Activated naive CD4-positive, alpha-beta T cell treated with anti-CD3 and anti-CD28 coated beads, Interleukin-2, amount 50 U/mL, for 72 hours (primary cell): ENCODE data around the gene CACNG7. TPM values are rescaled to one million over a fixed set of nuclear protein-coding genes. Genes with fewer than 3 reads are reported as not detected.

Experiments
- ATAC-seq, 2 donors: fragments of 150-1000 bp; cut with Tn5 transposase; 2 replicates each; pipeline ENCODE4 v1.10.0; 2021; ENCODE audit warnings: mild to moderate bottlenecking in 2 of 2, moderate library complexity in 2 of 2
- DNase-seq, 2 donors: peaks; one replicate each; pipeline ENCODE4 v3.0.0; 2021 to 2022; ENCODE audit warnings: low spot score in 2 of 2
- H3K27ac Mint-ChIP-seq, 2 donors: one replicate each; pipeline ENCODE4 v1.8.0; 2022; ENCODE audit warnings: mild to moderate bottlenecking in 2 of 2, mixed read lengths in 2 of 2
- H3K36me3 Mint-ChIP-seq, 2 donors: one replicate each; pipeline ENCODE4 v1.8.0; 2022; ENCODE audit warnings: mixed read lengths in 2 of 2
- H3K9me3 Mint-ChIP-seq, 2 donors: one replicate each; pipeline ENCODE4 v1.8.0; 2022; ENCODE audit warnings: mixed read lengths in 2 of 2
- total RNA-seq, 2 donors: library from RNA; stranded (reverse); gene quantifications; one replicate each; pipeline ENCODE4 v1.2.3, GENCODE V29; 2022

CACNG7 gene
- total RNA-seq, 2 donors from 2014 or later, result not detected

DNA sequence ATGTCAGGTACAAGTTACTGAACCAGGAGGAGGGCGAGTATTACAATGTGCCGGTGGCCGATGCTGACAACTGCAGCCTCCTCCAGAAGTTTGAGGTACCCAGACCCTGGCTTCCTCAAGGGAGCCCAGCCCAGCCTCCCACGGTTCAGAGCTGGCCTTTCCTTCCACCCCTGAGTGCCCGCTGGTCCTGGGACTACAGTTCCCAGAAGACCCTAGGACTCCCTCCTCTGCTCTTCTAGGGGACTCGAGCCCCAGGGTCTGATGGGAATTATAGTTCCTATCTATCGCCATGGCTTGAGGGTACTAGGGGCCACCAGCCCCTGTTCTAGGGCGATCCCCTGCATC lies 16.1 kb upstream of the CACNG7 start:
- Mint-ChIP-seq H3K9me3 (no peaks in the 10 kb centered on the region), H3K36me3 (peaks cover 0 to 1% of the 10 kb centered on the region in 2 donors), H3K27ac (no peak overlapping the region)
- DNase-seq (no peak), ATAC-seq (peak in 1 of 2 donors; percentile 30)

DNA sequence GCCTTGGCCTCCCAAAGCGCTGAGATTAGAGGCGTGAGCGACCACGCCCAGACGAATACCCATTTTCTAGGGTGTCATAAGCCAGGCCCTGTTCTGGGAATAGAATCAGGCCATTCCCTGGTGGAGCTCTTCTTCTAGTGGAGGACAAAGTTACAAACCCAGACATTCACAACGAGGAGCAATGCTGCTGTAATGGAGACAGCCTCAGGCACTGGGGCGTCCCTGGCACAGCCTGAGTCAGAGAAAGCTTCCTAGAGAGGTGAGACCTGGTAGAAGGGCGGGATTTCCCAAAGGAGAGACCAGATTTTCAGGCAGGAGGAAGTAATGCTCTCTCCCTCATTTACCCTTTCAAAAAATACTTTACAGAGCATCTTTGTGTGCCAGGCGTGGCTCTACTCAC lies 14.4 kb upstream of the CACNG7 start:
- Mint-ChIP-seq H3K27ac (peak overlapping the region in 1 of 2 donors; percentile 19), H3K9me3 (no peaks in the 10 kb centered on the region), H3K36me3 (peaks cover 5 to 7% of the 10 kb centered on the region in 2 donors)
- no peak for ATAC-seq
- no peak for DNase-seq

DNA sequence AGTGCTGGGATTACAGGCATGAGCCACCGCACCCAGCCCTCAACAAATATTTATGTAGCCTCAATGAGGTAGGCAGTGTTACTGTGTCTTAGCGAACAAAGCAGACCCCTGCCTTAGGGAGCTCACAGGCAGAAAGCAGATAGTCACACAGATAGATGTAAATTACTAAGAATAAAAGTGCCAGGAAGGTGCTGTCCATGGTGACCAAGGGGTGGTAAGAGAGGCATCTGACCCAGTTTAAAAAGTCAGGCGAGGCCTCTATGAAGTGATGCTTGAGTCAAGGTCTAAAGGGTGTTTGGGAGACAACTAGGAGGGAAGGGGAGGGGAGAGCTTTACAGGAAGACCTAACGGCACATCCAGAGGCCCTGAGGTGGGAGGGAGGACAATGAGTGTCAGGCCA lies 12.4 kb upstream of the CACNG7 start:
- Mint-ChIP-seq H3K9me3 (no peaks in the 10 kb centered on the region), H3K36me3 (peaks cover 5 to 7% of the 10 kb centered on the region in 2 donors), H3K27ac (no peak overlapping the region)
- ATAC-seq (no peak), DNase-seq (no peak)

DNA sequence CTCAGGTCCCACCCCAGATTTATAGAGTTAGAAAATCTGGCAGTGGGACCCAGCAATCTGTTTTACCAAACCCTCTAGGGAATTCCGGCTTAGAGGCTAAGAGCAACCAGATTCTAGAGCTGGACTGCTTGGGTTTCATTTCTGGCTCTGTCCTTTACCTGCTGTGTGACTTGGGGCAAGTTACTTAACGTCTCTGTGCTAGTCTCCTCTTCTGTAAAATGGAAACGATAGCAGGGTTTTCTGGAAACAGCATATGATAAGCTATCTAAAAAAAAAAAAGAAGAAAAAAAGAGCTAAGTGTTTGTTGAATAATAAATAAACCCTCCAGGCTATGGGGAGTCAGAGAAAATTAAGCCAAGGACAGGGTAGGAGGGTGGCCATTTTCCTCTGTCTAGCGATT lies 11.6 kb upstream of the CACNG7 start:
- Mint-ChIP-seq H3K36me3 (peaks cover 5 to 7% of the 10 kb centered on the region in 2 donors), H3K9me3 (no peaks in the 10 kb centered on the region), H3K27ac (no peak overlapping the region)
- ATAC-seq (no peak), DNase-seq (no peak)

DNA sequence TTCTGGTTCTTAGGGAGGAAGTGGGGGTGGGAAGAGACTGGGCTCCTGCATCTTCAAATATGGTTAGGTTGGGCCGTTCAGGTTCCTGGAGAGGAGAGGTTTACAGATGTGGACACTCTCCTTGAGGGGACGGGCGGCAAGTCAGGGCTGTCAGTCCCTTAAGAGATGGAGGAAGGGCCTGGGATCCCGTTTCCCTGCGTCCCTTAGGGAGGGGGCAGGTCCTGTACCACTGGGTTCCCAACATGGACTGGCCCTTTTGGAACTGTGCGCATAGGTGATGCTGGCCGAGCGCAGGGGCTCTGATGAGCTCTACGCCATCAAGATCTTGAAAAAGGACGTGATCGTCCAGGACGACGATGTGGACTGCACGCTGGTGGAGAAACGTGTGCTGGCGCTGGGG lies 10.9 kb upstream of the CACNG7 start:
- no peaks in the 10 kb centered on the region for H3K9me3 Mint-ChIP-seq
- no peak for ATAC-seq
- H3K27ac Mint-ChIP-seq, result no peak overlapping the region
- H3K36me3 Mint-ChIP-seq, result peaks cover 5 to 7% of the 10 kb centered on the region in 2 donors
- no peak for DNase-seq

DNA sequence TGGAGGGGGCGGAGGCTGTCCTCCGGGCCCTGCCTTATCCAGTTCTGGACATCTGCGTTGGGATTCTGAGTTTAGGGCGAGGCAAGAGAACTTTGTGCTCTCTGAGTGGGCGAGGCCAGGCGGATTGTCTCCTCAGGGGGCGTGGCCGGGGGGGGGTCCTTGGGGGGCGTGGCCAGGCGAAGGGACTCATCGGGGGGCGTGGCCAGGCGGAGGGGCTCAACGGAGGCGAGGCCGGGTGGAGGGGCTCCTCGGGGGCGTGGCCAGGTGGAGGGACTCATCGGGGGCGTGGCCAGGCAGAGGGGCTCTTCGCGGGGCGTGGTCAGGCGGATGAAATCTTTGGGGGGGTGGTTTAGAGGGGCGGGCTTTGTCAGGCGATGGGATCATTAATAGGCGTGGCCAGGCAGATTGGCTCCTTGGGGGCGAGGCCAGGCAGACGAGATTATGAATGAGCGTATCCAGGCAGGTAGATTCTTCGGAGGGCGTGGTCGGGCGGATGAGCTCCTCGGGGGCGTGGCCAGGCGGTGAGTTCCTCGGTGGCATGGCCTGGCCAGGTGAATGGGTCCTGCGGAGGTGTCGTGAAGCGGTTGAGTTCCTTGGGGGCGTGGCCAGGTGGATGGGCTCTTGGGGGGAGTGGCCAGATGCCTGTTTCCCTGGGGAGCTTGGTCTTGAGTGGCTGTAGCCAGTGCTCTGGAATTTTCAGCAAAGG lies 10.3 kb upstream of the CACNG7 start:
- DNase-seq, result no peak
- ATAC-seq, result peak in 1 of 2 donors; percentile 34
- no peaks in the 10 kb centered on the region for H3K9me3 Mint-ChIP-seq
- H3K36me3 Mint-ChIP-seq, result peaks cover 5 to 7% of the 10 kb centered on the region in 2 donors
- H3K27ac Mint-ChIP-seq, result no peak overlapping the region

DNA sequence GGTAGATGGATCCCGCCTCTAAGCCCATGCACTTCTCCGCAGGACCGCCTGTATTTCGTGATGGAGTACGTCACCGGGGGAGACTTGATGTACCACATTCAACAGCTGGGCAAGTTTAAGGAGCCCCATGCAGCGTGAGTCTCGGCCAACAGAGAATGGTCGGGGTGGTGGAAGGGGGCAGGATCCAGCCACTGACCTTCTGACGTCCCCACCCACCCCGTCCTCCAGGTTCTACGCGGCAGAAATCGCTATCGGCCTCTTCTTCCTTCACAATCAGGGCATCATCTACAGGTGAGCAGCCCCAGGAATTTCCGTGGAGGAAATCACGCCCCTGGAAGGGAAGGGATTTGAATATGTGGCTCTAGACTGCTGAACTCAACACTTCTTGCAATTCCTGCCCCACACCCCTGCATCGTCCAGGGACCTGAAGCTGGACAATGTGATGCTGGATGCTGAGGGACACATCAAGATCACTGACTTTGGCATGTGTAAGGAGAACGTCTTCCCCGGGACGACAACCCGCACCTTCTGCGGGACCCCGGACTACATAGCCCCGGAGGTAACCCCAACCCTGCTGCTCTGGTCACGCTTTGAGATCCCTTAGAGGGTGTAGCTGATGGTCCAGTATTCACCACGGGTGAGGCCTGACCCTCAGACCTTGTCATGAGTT lies 8.8 kb upstream of the CACNG7 start:
- ATAC-seq (no peak), DNase-seq (no peak)
- H3K9me3 Mint-ChIP-seq, result no peaks in the 10 kb centered on the region
- peaks cover 5 to 7% of the 10 kb centered on the region in 2 donors for H3K36me3 Mint-ChIP-seq
- H3K27ac Mint-ChIP-seq, result no peak overlapping the region

DNA sequence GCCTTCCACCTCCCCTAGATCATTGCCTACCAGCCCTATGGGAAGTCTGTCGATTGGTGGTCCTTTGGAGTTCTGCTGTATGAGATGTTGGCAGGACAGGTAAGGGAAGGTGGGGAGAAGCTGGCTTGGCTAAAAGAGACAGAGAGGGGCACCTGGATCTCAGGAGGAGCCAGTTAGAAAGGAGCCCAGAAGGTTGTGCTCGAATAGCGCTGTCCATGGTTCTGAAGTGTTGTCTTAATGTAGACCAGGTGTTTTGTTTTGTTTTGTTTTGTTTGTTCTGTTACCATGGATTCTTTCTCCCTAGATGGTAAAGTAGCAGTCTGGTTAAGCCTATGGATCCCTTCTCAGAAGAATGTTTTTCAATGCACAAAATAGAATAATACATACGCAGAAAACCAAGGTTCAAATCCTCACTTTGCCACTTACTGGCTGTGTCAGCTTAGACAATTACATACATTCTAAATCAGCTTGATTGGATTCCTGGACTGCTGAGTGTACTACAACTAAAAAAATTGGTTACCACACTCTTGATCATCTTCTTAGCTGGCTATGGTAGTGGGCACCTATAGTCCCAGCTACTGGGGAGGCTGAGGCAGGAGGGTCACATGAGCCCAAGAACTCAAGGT lies 5.9 kb upstream of the CACNG7 start:
- peaks cover 4 to 5% of the 10 kb centered on the region in 2 donors for H3K36me3 Mint-ChIP-seq
- ATAC-seq, result no peak
- no peaks in the 10 kb centered on the region for H3K9me3 Mint-ChIP-seq
- no peak overlapping the region for H3K27ac Mint-ChIP-seq
- DNase-seq, result peak in 1 of 2 donors; percentile 41

DNA sequence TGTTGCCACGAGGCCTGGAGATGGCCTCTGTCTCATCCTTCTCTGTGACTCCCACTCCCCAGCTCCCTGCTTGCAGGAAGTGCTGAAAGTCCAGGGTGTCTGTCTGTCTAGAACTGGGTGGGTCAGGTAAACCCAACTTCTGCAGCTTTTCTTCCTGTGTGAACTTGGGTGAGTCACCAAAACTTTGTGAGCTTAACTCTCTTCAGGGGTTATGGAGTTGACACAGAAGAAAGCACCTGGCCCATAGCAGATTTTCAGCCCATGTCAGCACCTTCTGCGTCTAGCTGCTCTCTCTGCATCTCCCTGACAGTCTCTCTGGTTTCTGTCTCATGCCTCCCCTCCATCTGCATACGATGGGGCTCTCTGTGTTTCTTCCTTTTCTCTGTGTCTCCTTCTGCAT lies 4.2 kb upstream of the CACNG7 start:
- Mint-ChIP-seq H3K9me3 (no peaks in the 10 kb centered on the region), H3K36me3 (peaks cover 0 to 7% of the 10 kb centered on the region in 2 donors), H3K27ac (no peak overlapping the region)
- no peak for DNase-seq
- no peak for ATAC-seq

DNA sequence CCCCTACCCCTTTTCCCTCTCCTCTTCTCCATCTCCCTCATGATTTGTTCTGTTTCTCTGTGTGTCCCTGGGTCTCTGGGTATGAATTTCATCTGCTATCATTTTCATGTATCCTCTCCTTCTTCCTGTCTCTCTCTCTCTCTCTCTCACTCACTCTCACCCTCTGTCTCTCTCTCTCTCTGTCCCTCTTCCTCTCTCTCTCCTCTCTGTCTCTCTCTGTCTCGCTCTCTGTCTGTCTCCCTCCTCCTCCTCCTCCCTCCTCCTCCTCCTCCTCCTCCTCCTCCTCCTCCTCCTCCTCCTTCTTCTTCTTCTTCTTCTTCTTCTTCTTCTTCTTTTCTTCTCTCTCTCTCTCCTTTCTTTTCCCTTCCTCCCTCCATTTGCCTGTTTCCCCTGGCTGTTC lies 3.3 kb upstream of the CACNG7 start:
- no peak for ATAC-seq
- H3K36me3 Mint-ChIP-seq, result peaks cover 0 to 16% of the 10 kb centered on the region in 2 donors
- no peak for DNase-seq
- H3K27ac Mint-ChIP-seq, result no peak overlapping the region
- H3K9me3 Mint-ChIP-seq, result no peaks in the 10 kb centered on the region

DNA sequence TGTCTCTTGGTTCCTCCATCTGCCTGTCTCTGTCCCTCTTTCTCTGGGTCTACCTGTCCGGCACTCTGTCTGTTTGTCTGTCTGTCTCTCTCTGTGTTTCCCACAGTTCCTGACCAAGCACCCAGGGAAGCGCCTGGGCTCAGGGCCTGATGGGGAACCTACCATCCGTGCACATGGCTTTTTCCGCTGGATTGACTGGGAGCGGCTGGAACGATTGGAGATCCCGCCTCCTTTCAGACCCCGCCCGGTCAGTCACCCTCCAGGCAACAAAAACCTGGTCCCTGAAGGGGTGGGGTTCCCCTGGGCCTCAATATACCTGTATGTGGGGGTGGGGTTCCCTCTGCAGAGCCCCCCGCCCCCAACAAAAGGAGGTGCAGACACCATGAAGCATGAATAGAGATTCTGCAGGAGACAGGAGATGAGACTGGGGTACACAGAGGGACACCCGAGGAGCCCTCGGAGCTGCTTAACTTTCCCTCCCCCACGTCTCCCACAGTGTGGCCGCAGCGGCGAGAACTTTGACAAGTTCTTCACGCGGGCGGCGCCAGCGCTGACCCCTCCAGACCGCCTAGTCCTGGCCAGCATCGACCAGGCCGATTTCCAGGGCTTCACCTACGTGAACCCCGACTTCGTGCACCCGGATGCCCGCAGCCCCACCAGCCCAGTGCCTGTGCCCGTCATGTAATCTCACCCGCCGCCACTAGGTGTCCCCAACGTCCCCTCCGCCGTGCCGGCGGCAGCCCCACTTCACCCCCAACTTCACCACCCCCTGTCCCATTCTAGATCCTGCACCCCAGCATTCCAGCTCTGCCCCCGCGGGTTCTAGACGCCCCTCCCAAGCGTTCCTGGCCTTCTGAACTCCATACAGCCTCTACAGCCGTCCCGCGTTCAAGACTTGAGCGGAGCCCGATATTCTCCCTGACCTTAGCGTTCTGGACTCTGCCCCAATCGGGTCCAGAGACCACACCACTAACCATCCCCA lies 2.6 kb upstream of the CACNG7 start:
- peak; percentile 61 to 68 for ATAC-seq
- no peak overlapping the region for H3K27ac Mint-ChIP-seq
- no peaks in the 10 kb centered on the region for H3K9me3 Mint-ChIP-seq
- peak in 1 of 2 donors; percentile 84 for DNase-seq
- peaks cover 0 to 21% of the 10 kb centered on the region in 2 donors for H3K36me3 Mint-ChIP-seq

DNA sequence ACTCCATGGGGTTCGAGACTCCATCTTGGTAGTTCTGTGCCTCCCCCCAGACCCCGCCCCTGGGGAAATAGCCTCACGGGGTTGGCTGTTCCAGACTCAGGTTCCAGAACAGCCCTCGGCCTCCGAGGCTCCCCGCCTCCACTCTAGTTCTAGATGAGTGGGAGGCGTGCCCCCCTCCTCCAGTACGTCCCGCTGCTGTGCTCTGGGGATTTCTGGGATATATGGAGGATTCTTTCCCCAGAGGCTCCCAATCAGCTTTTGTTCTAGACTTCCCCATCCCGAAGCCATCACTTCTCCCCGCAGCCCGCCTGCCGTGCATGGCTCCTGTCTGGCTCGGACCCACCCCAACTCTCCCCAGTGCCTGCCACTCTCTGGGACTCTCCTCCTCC lies 1.9 kb upstream of the CACNG7 start:
- DNase-seq (no peak), ATAC-seq (no peak)
- no peaks in the 10 kb centered on the region for H3K9me3 Mint-ChIP-seq
- H3K36me3 Mint-ChIP-seq, result peaks cover 0 to 23% of the 10 kb centered on the region in 2 donors
- H3K27ac Mint-ChIP-seq, result no peak overlapping the region

DNA sequence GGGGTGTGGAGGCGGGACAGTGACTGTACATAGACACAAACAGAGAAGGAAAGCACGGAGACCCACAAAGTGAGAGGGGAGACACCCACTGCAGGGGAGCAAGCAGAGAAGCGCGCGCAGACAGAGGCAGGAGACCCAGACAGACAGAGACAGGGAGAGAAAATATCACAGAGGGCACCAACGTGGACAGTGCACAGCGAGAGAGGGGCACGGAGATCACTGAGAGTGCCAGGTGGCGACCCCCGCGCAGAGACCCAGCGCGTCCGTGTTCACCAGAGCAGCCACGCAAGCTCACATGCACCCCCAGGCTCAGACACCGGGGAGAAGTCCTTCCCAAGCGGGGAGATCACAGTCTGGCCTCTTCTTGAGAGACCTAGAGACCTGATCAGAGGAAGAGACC lies 1.4 kb upstream of the CACNG7 start:
- peaks cover 0 to 23% of the 10 kb centered on the region in 2 donors for H3K36me3 Mint-ChIP-seq
- ATAC-seq (peak in 1 of 2 donors; percentile 5), DNase-seq (no peak)
- no peaks in the 10 kb centered on the region for H3K9me3 Mint-ChIP-seq
- H3K27ac Mint-ChIP-seq, result no peak overlapping the region

DNA sequence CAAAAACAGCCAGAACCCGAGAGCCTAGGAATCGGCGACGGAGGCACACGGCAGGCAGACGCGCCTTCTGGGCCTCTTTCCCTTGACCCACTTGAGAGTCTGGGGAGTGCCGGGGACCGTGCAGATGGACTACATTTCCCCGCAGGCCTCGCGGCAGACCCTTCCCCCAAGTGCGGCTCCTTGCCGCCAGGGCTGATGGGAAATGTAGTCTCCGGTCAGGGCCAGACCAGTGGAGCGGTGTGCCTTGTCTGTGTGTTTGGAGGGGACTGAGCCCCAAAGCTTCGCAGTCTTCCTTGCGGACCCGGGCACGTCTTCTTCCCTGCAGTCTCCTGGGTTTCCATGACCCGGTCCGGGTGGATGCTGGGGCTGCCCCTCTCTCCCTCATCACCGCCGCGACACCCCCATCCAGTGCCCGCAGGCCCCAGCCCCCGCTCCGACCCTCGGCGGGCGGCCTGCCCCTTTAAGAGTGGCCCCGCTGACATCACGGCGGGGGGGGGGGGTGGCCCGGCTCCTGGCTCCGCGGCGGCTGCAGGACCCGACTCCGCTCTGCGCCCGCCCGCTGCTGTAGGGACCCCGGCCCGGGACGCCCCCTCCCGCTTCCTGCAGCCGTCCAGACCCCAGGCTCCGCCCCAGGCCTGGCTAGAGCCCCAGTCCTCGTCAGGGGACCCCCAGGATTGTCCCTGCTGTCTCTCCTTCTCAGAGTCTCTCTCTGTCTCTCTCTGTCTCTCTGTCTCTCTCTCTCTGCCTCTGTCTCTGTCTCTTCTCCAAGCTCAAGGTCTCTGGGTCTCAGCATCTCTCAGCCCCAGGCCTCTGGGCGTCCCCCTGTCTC lies 758 bp upstream of the CACNG7 start:
- H3K27ac Mint-ChIP-seq, result no peak overlapping the region
- peak in 1 of 2 donors; percentile 70 for DNase-seq
- peak; percentile 73 to 90 for ATAC-seq
- no peaks in the 10 kb centered on the region for H3K9me3 Mint-ChIP-seq
- peaks cover 0 to 23% of the 10 kb centered on the region in 2 donors for H3K36me3 Mint-ChIP-seq

DNA sequence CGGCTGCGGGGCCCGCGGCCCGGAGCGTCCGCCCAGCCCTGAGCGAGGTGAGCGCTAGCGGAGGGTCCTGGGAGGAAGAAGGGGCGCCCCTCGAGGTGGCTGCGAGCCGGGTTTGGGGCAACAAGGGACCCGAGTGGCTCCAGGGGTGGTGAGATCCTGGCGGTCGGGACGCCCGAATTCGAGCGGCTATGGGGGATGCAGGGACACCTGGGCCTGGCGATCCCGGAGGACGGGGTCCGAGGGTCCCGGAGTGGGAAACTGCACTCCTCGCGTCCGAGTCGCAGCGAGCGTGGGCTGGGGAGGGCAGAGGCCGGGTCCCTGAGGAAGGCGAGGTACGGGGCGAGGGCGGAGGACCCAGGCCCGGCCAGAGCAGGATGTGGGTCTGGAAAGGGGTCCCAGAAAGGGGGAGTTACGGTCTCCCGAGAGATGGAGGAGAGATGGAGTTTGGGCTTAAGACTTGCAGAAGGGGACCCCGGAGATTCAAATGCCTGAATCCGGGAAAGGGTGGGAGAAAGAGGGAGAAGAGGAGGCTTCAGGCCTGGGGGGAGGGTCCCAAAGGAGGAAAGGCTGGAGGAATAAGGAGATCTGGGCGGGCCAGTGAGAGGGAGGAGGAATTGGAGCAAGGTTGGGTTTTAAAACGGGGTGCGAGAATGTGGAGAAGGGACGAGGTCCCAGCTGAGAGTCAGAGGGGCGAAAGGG lies 542 bp downstream of the CACNG7 start:
- ATAC-seq (no peak), DNase-seq (no peak)
- Mint-ChIP-seq H3K27ac (no peak overlapping the region), H3K9me3 (no peaks in the 10 kb centered on the region), H3K36me3 (peaks cover 0 to 23% of the 10 kb centered on the region in 2 donors)
